Mononuclear cell (primary cell): ENCODE data around the gene HERC5. TPM values are rescaled to one million over a fixed set of nuclear protein-coding genes. Genes with fewer than 3 reads are reported as not detected.
"Not testable (repeated sequence)": the region's sequence is repeated elsewhere in the genome, so short reads cannot be mapped to it uniquely, and the experiment has no call there.

ENCODE experiments used
- H3K27me3 ChIP-seq: 2 replicates; pipeline ENCODE4 v1.6.0; 2011; ENCODE audit warnings: low read length, control low read depth; ENCODE audit not compliant: insufficient read depth
- H3K4me1 ChIP-seq: 2 replicates; pipeline ENCODE4 v1.5.1; 2011; ENCODE audit warnings: mild to moderate bottlenecking, low read length, control low read depth; ENCODE audit not compliant: insufficient read depth
- H3K4me3 ChIP-seq: 2 replicates; pipeline ENCODE4 v1.5.1; 2011; ENCODE audit warnings: mild to moderate bottlenecking, low read length, moderate library complexity
- H3K9me3 ChIP-seq: 2 replicates; pipeline ENCODE4 v1.5.1; 2011; ENCODE audit warnings: low read depth, mild to moderate bottlenecking, control low read depth, low read length
- total RNA-seq: library from RNA; depleted of rRNA; stranded (reverse); fragments of >200 nt; gene quantifications from one replicate; pipeline ENCODE4 v1.2.3, GENCODE V29; 2012

Gene HERC5
- total RNA-seq, 1 donor = 12.0 TPM

- H3K9me3 ChIP-seq = no peaks in the 10 kb centered on the region
- H3K27me3 ChIP-seq = no peaks in the 10 kb centered on the region
- H3K4me3 ChIP-seq = no peak overlapping the region
- H3K4me1 ChIP-seq = no peaks in the 10 kb centered on the region
Measured at GRCh38 chr4:88440146-88440545, 16.8 kb upstream of the HERC5 start.

GRCh38 chr4:88441696-88442095, 15.2 kb upstream of the HERC5 start:
- H3K4me3 ChIP-seq = no peak overlapping the region
- no peaks in the 10 kb centered on the region for H3K9me3 ChIP-seq
- H3K27me3 ChIP-seq = no peaks in the 10 kb centered on the region
- no peaks in the 10 kb centered on the region for H3K4me1 ChIP-seq

GRCh38 chr4:88442689-88443191, 14.2 kb upstream of the HERC5 start:
- Histone ChIP-seq H3K27me3 (no peaks in the 10 kb centered on the region), H3K4me3 (no peak overlapping the region)

GRCh38 chr4:88443486-88443885, 13.4 kb upstream of the HERC5 start:
- Histone ChIP-seq H3K27me3 (no peaks in the 10 kb centered on the region), H3K4me1 (no peaks in the 10 kb centered on the region), H3K4me3 (no peak overlapping the region), H3K9me3 (no peaks in the 10 kb centered on the region)

More at GRCh38 chr4:88442689-88443191, 14.2 kb upstream of the HERC5 start:
- Histone ChIP-seq H3K4me1 (no peaks in the 10 kb centered on the region), H3K9me3 (no peaks in the 10 kb centered on the region)

- no peaks in the 10 kb centered on the region for H3K27me3 ChIP-seq
- H3K4me3 ChIP-seq = no peak overlapping the region
- H3K4me1 ChIP-seq = no peaks in the 10 kb centered on the region
- H3K9me3 ChIP-seq = no peaks in the 10 kb centered on the region
Measured at GRCh38 chr4:88445252-88445651, 11.7 kb upstream of the HERC5 start.

- no peaks in the 10 kb centered on the region for H3K4me1 ChIP-seq
- H3K27me3 ChIP-seq = no peaks in the 10 kb centered on the region
- no peak overlapping the region for H3K4me3 ChIP-seq
- no peaks in the 10 kb centered on the region for H3K9me3 ChIP-seq
Measured at GRCh38 chr4:88446124-88446523, 10.8 kb upstream of the HERC5 start.

GRCh38 chr4:88447371-88448095, 9.4 kb upstream of the HERC5 start:
- H3K27me3 ChIP-seq = no peaks in the 10 kb centered on the region
- no peak overlapping the region for H3K4me3 ChIP-seq
- no peaks in the 10 kb centered on the region for H3K9me3 ChIP-seq
- H3K4me1 ChIP-seq = no peaks in the 10 kb centered on the region

GRCh38 chr4:88448211-88448765, 8.6 kb upstream of the HERC5 start:
- H3K4me3 ChIP-seq, H3K9me3 ChIP-seq, H3K4me1 ChIP-seq, H3K27me3 ChIP-seq: not testable (repeated sequence)

- Histone ChIP-seq H3K4me1 (no peaks in the 10 kb centered on the region), H3K27me3 (no peaks in the 10 kb centered on the region), H3K9me3 (no peaks in the 10 kb centered on the region), H3K4me3 (no peak overlapping the region)
Measured at GRCh38 chr4:88448889-88449288, 8.0 kb upstream of the HERC5 start.

GRCh38 chr4:88449290-88449689, 7.6 kb upstream of the HERC5 start:
- Histone ChIP-seq H3K4me1 (no peaks in the 10 kb centered on the region), H3K4me3 (no peak overlapping the region), H3K27me3 (no peaks in the 10 kb centered on the region), H3K9me3 (no peaks in the 10 kb centered on the region)

GRCh38 chr4:88451205-88451604, 5.7 kb upstream of the HERC5 start:
- Histone ChIP-seq H3K9me3 (no peaks in the 10 kb centered on the region), H3K4me3 (no peak overlapping the region), H3K4me1 (peaks cover 3% of the 10 kb centered on the region), H3K27me3 (no peaks in the 10 kb centered on the region)

GRCh38 chr4:88452912-88453311, 4.0 kb upstream of the HERC5 start:
- no peak overlapping the region for H3K4me3 ChIP-seq
- H3K4me1 ChIP-seq = peaks cover 8% of the 10 kb centered on the region
- H3K27me3 ChIP-seq = no peaks in the 10 kb centered on the region
- no peaks in the 10 kb centered on the region for H3K9me3 ChIP-seq

- Histone ChIP-seq H3K9me3 (no peaks in the 10 kb centered on the region), H3K27me3 (no peaks in the 10 kb centered on the region), H3K4me1 (peaks cover 9% of the 10 kb centered on the region), H3K4me3 (peak overlapping the region; percentile 76)
Measured at GRCh38 chr4:88457307-88458103, 586 bp downstream of the HERC5 start.

GRCh38 chr4:88458104-88458740, 1.3 kb downstream of the HERC5 start:
- Histone ChIP-seq H3K4me1 (peaks cover 9% of the 10 kb centered on the region), H3K27me3 (no peaks in the 10 kb centered on the region), H3K4me3 (peak overlapping the region; percentile 76), H3K9me3 (no peaks in the 10 kb centered on the region)

GRCh38 chr4:88465653-88466192, 8.8 kb downstream of the HERC5 start:
- H3K4me3 ChIP-seq = no peak overlapping the region
- no peaks in the 10 kb centered on the region for H3K9me3 ChIP-seq
- no peaks in the 10 kb centered on the region for H3K4me1 ChIP-seq
- no peaks in the 10 kb centered on the region for H3K27me3 ChIP-seq
